ENCODE data around the gene IL17RC.

Gene IL17RC

GRCh38 chr3:9951598-9951961, 34.7 kb downstream of the IL17RC start:
- Histone ChIP-seq H3K4me1 (ENCODE audit: control insufficient read depth in 1 of 2, insufficient read depth in 2 of 2, low read length in 2 of 2) (peaks cover 0 to 10% of the 10 kb centered on the region in 2 donors), H3K27ac (ENCODE audit: low read depth, low read length) (no peak overlapping the region), H3K9ac (ENCODE audit: low read depth in 1 of 2, low read length in 2 of 2) (peak overlapping the region; percentile 16 to 45), H3K4me3 (ENCODE audit: low read depth in 1 of 2, low read length in 2 of 2) (peak overlapping the region; percentile 63 to 64), H3K9me3 (ENCODE audit: control insufficient read depth in 1 of 2, low read length in 2 of 2) (no peaks in the 10 kb centered on the region), H3K36me3 (ENCODE audit: control insufficient read depth in 1 of 2, insufficient read depth in 2 of 2, low read length in 2 of 2) (no peaks in the 10 kb centered on the region), H3K27me3 (ENCODE audit: control insufficient read depth in 1 of 2, insufficient read depth in 2 of 2, low read length in 2 of 2) (no peaks in the 10 kb centered on the region)

DNA sequence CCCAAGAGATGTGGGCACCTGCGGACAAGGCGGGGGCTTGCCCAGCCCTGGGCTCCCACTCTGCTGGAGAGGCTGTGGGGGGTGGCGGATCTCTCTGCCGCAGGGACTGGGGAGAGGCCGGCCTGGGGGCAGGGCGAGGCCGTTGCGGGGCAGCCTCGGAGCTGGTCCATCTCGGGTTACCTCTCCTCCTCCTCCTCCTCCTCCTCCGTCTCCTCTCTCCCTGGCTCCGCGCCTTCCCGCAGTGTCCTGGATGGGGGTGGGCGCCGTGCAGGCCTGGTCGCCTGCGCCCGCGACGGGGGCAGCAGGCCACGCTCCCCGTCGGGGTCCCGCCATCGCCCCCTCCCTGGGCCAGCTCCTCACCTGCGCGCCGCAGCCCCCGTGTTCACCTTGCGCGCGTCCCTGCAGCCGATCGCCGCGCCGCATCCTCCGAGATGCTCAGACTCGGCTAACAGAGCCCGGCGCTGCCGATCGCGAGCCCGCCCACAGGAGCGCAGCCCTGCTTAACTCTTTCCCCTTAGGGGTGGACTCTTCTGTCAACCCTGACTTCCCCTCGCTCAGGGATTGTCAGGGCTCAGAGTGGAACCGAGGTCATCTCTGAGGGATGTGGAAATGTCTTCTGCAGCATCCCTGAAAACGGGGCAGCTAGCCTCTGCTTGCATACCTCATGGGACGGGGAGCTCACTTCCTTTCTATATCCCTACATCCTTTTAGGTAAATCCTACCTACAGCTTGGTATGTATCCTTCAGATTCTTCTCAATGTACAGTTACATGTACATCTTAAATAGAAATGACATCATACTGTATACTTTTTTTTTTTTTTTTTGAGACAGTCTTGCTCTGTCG, 35.3 kb downstream of the IL17RC start, which contains the start of gene PRRT3:
Gene PRRT3, minus strand, starts transcription at position 447 of the 844 bp plus-strand sequence. CDS start 2,293 bp downstream, outside the sequence.
- H3K36me3 ChIP-seq (ENCODE audit: control insufficient read depth in 1 of 2, insufficient read depth in 2 of 2, low read length in 2 of 2) = no peaks in the 10 kb centered on the region
- peak within 1 kb of the TSS; percentile 16 to 45 for H3K9ac ChIP-seq (ENCODE audit: low read depth in 1 of 2, low read length in 2 of 2)
- H3K4me3 ChIP-seq (ENCODE audit: low read depth in 1 of 2, low read length in 2 of 2) = peak within 1 kb of the TSS; percentile 63 to 64
- no peaks in the 10 kb centered on the region for H3K9me3 ChIP-seq (ENCODE audit: control insufficient read depth in 1 of 2, low read length in 2 of 2)
- peaks cover 0 to 7% of the 10 kb centered on the region in 2 donors for H3K4me1 ChIP-seq (ENCODE audit: control insufficient read depth in 1 of 2, insufficient read depth in 2 of 2, low read length in 2 of 2)
- H3K27me3 ChIP-seq (ENCODE audit: control insufficient read depth in 1 of 2, insufficient read depth in 2 of 2, low read length in 2 of 2) = no peaks in the 10 kb centered on the region
- no peak within 1 kb of the TSS for H3K27ac ChIP-seq (ENCODE audit: low read depth, low read length)

DNA sequence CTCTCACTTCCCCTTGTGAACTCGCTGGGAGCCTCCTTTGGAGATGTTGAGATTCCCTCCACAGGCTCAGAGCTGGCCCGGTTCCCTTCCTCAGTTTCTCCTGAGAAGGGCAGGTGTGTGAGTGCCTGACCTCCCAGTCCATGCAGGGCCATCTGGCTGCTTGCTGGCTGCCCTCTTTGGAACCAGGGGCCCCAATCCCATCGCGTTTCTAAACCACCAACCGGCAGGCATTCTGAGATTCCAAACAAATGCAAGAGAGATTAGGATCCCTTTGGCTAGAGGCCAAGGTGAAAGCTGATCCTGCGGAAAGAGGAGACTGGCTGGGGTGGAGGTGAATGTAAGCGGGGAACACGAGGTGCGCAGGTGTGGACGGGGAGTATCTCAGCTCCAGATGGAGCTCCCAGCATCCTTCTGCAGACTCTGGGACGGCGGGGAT, 38.2 kb downstream of the IL17RC start:
- Histone ChIP-seq H3K9ac (ENCODE audit: low read depth in 1 of 2, low read length in 2 of 2) (no peak overlapping the region), H3K27ac (ENCODE audit: low read depth, low read length) (no peak overlapping the region)

GRCh38 chr3:9955611-9956352, 38.9 kb downstream of the IL17RC start:
- peaks cover 0 to 7% of the 10 kb centered on the region in 2 donors for H3K4me1 ChIP-seq (ENCODE audit: control insufficient read depth in 1 of 2, insufficient read depth in 2 of 2, low read length in 2 of 2)
- H3K4me3 ChIP-seq (ENCODE audit: low read depth in 1 of 2, low read length in 2 of 2) = no peak overlapping the region
- no peak overlapping the region for H3K27ac ChIP-seq (ENCODE audit: low read depth, low read length)

More for the DNA sequence above, 38.2 kb downstream of the IL17RC start:
- Histone ChIP-seq H3K4me1 (ENCODE audit: control insufficient read depth in 1 of 2, insufficient read depth in 2 of 2, low read length in 2 of 2) (peaks cover 0 to 7% of the 10 kb centered on the region in 2 donors), H3K4me3 (ENCODE audit: low read depth in 1 of 2, low read length in 2 of 2) (no peak overlapping the region), H3K36me3 (ENCODE audit: control insufficient read depth in 1 of 2, insufficient read depth in 2 of 2, low read length in 2 of 2) (no peaks in the 10 kb centered on the region), H3K27me3 (ENCODE audit: control insufficient read depth in 1 of 2, insufficient read depth in 2 of 2, low read length in 2 of 2) (no peaks in the 10 kb centered on the region), H3K9me3 (ENCODE audit: control insufficient read depth in 1 of 2, low read length in 2 of 2) (no peaks in the 10 kb centered on the region)

GRCh38 chr3:9957214-9957613, 40.3 kb downstream of the IL17RC start:
- Histone ChIP-seq H3K36me3 (ENCODE audit: control insufficient read depth in 1 of 2, insufficient read depth in 2 of 2, low read length in 2 of 2) (peaks cover 0 to 9% of the 10 kb centered on the region in 2 donors), H3K4me3 (ENCODE audit: low read depth in 1 of 2, low read length in 2 of 2) (no peak overlapping the region)

More at GRCh38 chr3:9955611-9956352, 38.9 kb downstream of the IL17RC start:
- Histone ChIP-seq H3K27me3 (ENCODE audit: control insufficient read depth in 1 of 2, insufficient read depth in 2 of 2, low read length in 2 of 2) (no peaks in the 10 kb centered on the region), H3K9ac (ENCODE audit: low read depth in 1 of 2, low read length in 2 of 2) (no peak overlapping the region), H3K36me3 (ENCODE audit: control insufficient read depth in 1 of 2, insufficient read depth in 2 of 2, low read length in 2 of 2) (peaks cover 0 to under 1% of the 10 kb centered on the region in 2 donors), H3K9me3 (ENCODE audit: control insufficient read depth in 1 of 2, low read length in 2 of 2) (no peaks in the 10 kb centered on the region)

DNA sequence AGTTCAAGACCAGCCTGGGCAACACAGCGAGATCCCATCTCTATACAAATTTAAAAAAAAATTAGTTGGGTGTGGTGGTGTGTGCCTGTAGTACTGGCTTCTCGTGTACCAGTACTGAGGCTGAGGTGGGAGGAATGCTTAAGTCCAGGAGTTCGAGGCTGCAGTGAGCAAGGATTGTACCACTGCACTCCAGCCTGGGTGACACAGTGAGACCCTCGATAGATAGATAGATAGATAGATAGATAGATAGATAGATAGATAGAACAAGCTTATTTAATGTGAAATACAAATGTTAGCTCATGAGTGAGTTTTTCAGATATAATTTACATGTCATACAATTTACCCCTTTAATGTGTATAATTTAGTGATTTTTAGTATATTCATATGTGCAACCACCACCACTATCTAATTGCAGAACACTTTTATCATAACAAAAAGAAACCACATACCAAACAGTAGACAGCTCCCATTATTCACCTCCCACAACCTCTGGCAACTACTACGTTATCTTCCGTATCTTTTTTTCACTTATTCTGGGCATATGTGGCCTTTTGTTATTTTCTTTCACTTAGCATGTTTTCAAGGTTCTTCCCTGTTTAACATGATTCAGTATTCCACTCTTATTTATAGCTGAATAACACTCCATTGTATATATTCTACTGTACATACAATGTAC, 48.4 kb downstream of the IL17RC start:
- Histone ChIP-seq H3K36me3 (ENCODE audit: control insufficient read depth in 1 of 2, insufficient read depth in 2 of 2, low read length in 2 of 2) (peaks cover 10 to 67% of the 10 kb centered on the region in 2 donors), H3K4me1 (ENCODE audit: control insufficient read depth in 1 of 2, insufficient read depth in 2 of 2, low read length in 2 of 2) (no peaks in the 10 kb centered on the region), H3K27ac (ENCODE audit: low read depth, low read length) (no peak overlapping the region), H3K9ac (ENCODE audit: low read depth in 1 of 2, low read length in 2 of 2) (no peak overlapping the region), H3K4me3 (ENCODE audit: low read depth in 1 of 2, low read length in 2 of 2) (no peak overlapping the region), H3K27me3 (ENCODE audit: control insufficient read depth in 1 of 2, insufficient read depth in 2 of 2, low read length in 2 of 2) (no peaks in the 10 kb centered on the region), H3K9me3 (ENCODE audit: control insufficient read depth in 1 of 2, low read length in 2 of 2) (no peaks in the 10 kb centered on the region)

More at GRCh38 chr3:9957214-9957613, 40.3 kb downstream of the IL17RC start:
- H3K27ac ChIP-seq (ENCODE audit: low read depth, low read length) = no peak overlapping the region
- no peaks in the 10 kb centered on the region for H3K9me3 ChIP-seq (ENCODE audit: control insufficient read depth in 1 of 2, low read length in 2 of 2)
- no peaks in the 10 kb centered on the region for H3K4me1 ChIP-seq (ENCODE audit: control insufficient read depth in 1 of 2, insufficient read depth in 2 of 2, low read length in 2 of 2)
- no peaks in the 10 kb centered on the region for H3K27me3 ChIP-seq (ENCODE audit: control insufficient read depth in 1 of 2, insufficient read depth in 2 of 2, low read length in 2 of 2)
- no peak overlapping the region for H3K9ac ChIP-seq (ENCODE audit: low read depth in 1 of 2, low read length in 2 of 2)

GRCh38 chr3:9966841-9967240, 49.9 kb downstream of the IL17RC start:
- peaks cover 19 to 77% of the 10 kb centered on the region in 2 donors for H3K36me3 ChIP-seq (ENCODE audit: control insufficient read depth in 1 of 2, insufficient read depth in 2 of 2, low read length in 2 of 2)
- no peaks in the 10 kb centered on the region for H3K9me3 ChIP-seq (ENCODE audit: control insufficient read depth in 1 of 2, low read length in 2 of 2)
- H3K4me1 ChIP-seq (ENCODE audit: control insufficient read depth in 1 of 2, insufficient read depth in 2 of 2, low read length in 2 of 2) = no peaks in the 10 kb centered on the region
- no peak overlapping the region for H3K9ac ChIP-seq (ENCODE audit: low read depth in 1 of 2, low read length in 2 of 2)
- no peak overlapping the region for H3K27ac ChIP-seq (ENCODE audit: low read depth, low read length)
- H3K4me3 ChIP-seq (ENCODE audit: low read depth in 1 of 2, low read length in 2 of 2) = no peak overlapping the region
- no peaks in the 10 kb centered on the region for H3K27me3 ChIP-seq (ENCODE audit: control insufficient read depth in 1 of 2, insufficient read depth in 2 of 2, low read length in 2 of 2)

GRCh38 chr3:9969632-9970019, 52.7 kb downstream of the IL17RC start:
- Histone ChIP-seq H3K36me3 (ENCODE audit: control insufficient read depth in 1 of 2, insufficient read depth in 2 of 2, low read length in 2 of 2) (peaks cover 27 to 75% of the 10 kb centered on the region in 2 donors), H3K9me3 (ENCODE audit: control insufficient read depth in 1 of 2, low read length in 2 of 2) (no peaks in the 10 kb centered on the region), H3K27me3 (ENCODE audit: control insufficient read depth in 1 of 2, insufficient read depth in 2 of 2, low read length in 2 of 2) (no peaks in the 10 kb centered on the region), H3K4me1 (ENCODE audit: control insufficient read depth in 1 of 2, insufficient read depth in 2 of 2, low read length in 2 of 2) (no peaks in the 10 kb centered on the region), H3K4me3 (ENCODE audit: low read depth in 1 of 2, low read length in 2 of 2) (no peak overlapping the region), H3K27ac (ENCODE audit: low read depth, low read length) (no peak overlapping the region), H3K9ac (ENCODE audit: low read depth in 1 of 2, low read length in 2 of 2) (no peak overlapping the region)

DNA sequence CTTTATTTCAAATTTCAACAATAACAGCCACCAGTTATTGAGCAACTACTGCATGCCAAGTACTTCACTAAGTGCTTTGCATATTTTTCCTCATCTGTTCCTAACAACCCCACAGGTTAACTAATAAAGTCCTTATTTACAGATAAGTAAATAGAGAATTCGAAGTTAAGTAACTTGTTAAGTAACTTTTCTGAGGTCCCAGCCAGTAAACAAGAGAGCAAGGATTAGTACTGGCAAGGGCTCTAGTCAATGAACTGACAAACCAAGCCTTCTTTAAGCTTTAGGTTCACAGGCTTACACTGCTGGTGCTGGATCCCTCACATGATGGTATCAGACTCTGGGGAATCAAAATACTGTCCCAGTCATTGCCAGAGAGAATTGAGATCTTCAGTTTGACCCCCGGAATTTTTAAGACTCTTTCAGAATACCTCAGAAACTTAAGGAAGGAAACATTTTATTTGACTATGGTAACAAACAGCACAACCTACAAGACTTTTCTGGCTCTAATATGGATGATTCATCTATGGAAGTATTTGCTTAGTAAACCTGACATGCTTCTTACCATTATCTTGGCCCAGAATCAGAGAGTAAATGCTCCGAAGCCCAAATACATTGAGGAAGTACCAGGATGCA, 53.2 kb downstream of the IL17RC start:
- Histone ChIP-seq H3K9ac (ENCODE audit: low read depth in 1 of 2, low read length in 2 of 2) (no peak overlapping the region), H3K27me3 (ENCODE audit: control insufficient read depth in 1 of 2, insufficient read depth in 2 of 2, low read length in 2 of 2) (no peaks in the 10 kb centered on the region), H3K4me1 (ENCODE audit: control insufficient read depth in 1 of 2, insufficient read depth in 2 of 2, low read length in 2 of 2) (no peaks in the 10 kb centered on the region), H3K36me3 (ENCODE audit: control insufficient read depth in 1 of 2, insufficient read depth in 2 of 2, low read length in 2 of 2) (peaks cover 27 to 76% of the 10 kb centered on the region in 2 donors), H3K4me3 (ENCODE audit: low read depth in 1 of 2, low read length in 2 of 2) (no peak overlapping the region), H3K27ac (ENCODE audit: low read depth, low read length) (no peak overlapping the region), H3K9me3 (ENCODE audit: control insufficient read depth in 1 of 2, low read length in 2 of 2) (no peaks in the 10 kb centered on the region)
